ENCODE measurements around the gene NEMF.
"Not testable (repeated sequence)": the region's sequence is repeated elsewhere in the genome, so short reads cannot be mapped to it uniquely, and the experiment has no call there.

NEMF gene, protein sequence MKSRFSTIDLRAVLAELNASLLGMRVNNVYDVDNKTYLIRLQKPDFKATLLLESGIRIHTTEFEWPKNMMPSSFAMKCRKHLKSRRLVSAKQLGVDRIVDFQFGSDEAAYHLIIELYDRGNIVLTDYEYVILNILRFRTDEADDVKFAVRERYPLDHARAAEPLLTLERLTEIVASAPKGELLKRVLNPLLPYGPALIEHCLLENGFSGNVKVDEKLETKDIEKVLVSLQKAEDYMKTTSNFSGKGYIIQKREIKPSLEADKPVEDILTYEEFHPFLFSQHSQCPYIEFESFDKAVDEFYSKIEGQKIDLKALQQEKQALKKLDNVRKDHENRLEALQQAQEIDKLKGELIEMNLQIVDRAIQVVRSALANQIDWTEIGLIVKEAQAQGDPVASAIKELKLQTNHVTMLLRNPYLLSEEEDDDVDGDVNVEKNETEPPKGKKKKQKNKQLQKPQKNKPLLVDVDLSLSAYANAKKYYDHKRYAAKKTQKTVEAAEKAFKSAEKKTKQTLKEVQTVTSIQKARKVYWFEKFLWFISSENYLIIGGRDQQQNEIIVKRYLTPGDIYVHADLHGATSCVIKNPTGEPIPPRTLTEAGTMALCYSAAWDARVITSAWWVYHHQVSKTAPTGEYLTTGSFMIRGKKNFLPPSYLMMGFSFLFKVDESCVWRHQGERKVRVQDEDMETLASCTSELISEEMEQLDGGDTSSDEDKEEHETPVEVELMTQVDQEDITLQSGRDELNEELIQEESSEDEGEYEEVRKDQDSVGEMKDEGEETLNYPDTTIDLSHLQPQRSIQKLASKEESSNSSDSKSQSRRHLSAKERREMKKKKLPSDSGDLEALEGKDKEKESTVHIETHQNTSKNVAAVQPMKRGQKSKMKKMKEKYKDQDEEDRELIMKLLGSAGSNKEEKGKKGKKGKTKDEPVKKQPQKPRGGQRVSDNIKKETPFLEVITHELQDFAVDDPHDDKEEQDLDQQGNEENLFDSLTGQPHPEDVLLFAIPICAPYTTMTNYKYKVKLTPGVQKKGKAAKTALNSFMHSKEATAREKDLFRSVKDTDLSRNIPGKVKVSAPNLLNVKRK

DNA sequence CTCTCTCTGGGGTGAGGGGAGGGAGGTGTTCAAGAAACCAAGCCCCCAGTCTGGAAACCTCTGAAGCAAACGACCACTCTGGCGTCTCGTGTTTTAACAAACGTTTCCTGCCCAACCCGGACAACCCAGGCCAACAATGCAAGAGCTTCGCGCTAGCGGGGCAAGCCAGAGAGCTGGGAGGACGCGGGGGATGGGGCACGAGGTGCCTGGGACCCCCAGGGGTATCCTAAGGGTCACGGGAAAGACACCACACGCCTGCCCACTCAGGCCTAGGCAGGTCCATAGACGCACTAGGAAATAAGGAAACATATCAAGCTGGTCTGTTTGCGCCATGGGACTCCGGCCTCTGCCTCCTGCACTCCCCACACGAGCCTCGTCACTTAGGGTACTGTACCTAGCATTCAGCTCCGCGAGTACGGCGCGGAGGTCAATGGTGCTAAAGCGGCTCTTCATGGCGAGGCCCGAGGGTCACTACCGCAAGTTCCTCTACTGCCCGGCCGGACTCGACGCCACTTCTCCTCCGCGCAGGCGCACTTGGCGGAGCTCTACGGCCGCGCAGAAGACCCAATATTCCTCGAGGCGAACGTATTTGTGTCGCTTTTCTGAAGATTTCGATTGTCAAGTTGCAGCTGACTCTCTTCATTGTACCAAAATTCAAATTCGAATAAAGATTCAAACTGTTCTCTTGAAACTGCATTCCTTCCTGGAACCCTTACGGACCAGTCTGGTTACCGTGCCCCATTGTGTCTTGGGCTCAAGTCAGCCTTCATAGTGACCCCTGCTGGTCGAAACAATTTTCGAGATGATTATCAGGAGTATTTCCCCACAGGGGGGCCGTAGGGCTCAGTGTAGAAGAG lies at the start of gene NEMF:
NEMF (minus strand) TSS at position 488 of the 857 bp plus-strand sequence; CDS start at position 453, 35 bp downstream.
- peak; percentile 5 for DNase-seq

GRCh38 chr14:49900973-49901372 lies 48.4 kb upstream of the NEMF start:
- no peak for DNase-seq

- DNase-seq = no peak
Observed at GRCh38 chr14:49898485-49898884, 45.9 kb upstream of the NEMF start.

DNA sequence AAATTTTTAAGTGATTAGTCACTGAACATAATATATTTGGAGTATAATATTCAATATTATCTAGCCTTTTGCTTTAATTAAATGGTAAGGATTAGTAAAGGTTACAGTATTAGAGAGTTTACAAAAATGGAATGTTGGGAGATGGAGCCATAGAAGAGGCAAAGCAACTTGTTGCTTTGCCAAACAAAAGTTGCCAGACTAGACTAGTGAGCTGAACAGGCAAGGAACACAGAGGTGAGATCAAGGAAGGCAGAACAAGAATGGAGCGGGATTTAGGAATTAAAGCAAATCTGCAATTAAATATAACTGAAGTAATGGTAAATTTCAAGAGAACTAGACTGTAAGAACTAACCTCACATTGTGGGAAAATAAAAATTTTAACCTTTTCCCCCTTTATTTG lies 45.4 kb upstream of the NEMF start:
- DNase-seq = no peak

- DNase-seq = no peak
Observed at GRCh38 chr14:49897414-49897813, 44.8 kb upstream of the NEMF start.

DNA sequence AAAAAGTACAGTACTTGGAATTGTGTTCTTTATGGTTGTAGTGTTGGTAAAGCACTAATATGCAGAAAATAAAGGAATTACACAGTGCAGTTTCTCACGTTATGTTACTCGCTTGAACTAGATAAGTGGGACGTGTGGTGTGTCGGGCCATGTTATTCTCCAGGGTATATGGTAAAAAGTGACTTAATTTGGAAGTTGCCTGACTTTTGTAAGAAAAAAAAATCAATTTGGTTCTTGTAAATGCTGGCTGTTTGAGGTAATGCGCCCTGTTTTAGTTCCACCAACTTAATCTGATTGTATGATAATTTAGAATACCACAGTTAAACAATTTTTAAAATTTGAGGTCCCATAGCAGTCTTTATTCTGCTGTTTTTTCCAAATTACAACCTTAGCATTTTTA lies 44.4 kb upstream of the NEMF start:
- DNase-seq = no peak

DNA sequence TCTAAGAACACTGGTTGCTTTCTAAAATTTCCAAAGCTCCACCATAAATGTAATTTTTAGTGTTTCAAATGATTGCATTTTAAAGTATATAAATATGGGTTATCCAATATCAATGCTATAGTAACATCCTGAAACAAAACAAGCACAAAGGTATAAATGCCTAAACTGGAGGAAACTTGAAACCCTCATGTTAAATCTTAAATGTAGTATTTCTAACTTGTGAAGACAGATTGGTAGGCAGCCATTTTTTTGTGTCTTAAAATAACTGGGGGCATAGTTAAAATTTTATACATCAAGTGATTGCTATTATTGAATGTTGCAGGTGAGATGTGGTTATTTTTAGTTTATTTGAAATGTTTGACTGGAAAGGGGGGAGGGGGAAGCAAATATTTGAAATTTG lies 43.7 kb upstream of the NEMF start:
- DNase-seq = not testable (repeated sequence)

DNA sequence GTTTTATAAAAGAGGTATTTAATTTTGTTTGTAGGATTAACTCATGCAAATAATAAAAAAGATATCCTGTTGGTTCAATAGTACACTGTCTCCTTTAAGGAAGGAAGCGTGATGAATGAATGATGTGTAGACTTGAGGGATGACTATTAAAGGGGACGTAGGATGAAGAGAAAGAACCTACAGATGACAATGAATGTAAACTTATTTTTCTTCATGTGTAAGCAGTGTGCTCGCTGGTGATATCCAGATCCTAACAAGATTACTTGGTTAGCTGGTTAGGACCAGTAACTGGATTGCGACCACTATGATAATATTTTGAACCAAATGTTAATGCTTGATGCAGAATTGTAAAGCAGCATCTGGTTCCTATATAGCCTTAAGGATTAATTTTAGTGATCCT lies 42.9 kb upstream of the NEMF start:
- DNase-seq = no peak

DNA sequence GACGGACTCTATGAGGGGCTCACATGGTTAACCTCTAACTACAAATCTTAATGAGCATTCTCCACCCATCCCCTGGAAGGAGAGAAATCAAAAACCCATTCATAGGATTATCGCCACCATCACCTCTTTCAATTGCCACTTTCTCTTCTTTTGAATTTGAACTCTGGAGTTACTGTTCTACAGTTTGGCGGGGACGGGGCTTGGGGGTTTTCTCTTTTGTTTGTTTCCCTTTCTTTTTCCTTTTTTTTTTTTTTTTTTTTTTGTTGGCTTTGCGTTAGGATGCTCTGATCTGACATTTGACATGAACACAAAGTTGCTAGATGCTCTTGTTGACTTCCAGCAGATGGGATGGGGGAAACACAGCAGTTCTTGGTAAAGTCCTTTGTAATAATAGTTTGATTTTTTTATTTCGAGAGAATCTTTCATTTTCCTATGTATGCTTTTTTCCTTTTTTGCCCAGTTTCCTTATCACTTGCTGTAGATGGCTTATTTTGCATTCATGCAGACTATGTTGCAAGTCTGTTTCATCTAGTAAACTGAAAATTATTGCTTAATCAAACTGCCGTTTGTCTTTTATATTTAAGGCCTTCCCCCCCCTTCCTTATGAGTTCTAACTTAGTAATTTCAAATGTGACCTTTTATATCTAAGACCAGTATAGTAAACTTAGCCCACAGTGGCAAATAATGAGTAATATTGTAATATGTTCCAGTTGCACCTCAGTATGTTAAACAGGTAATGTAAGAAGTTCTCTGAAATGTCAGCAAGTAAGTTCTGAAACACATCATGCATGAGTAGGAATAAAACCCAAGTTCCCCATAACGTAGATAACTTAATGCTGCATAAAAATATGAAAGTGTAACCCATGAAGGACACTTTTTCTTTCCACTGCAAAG lies 41.9 kb upstream of the NEMF start:
- DNase-seq = not testable (repeated sequence)

- peak; percentile 39 for DNase-seq
Observed at GRCh38 chr14:49893309-49894213, 41.0 kb upstream of the NEMF start.

DNA sequence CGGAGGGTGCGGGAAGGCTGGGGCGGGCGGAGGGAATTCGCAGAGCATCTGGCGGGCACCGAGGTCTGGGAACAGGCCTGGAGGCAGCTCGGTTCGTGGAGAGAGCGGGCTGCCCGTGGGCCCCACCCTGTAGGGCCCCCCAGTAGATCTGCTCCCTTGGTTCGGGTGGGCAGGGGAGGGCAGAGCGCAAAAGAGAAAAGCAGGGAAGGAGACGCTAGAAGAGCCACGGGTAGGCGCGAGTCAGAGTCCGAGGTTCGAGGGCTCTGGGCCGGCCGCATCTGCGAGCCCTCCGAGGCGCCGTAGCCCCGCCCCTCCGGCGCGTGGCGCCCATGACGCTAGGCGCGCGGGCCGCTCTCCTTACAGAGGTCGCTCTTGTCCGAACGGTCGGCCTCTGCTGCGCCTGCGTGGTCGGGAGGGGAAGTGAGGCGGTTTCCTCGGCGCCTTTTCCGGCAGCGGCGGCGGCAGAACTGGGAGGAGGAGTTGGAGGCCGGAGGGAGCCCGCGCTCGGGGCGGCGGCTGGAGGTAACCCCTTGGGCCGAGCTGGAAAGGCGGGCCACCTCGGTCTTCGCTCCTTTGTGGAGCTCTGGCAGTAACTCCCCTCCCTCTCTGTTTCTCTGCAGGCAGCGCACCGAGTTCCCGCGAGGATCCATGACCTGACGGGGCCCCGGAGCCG lies 40.2 kb upstream of the NEMF start, which contains the start of gene ARF6:
ARF6 (plus strand) TSS at position 447 of the 673 bp plus-strand sequence. CDS start 655 bp downstream, outside the sequence.
- DNase-seq = peak; percentile 78

DNA sequence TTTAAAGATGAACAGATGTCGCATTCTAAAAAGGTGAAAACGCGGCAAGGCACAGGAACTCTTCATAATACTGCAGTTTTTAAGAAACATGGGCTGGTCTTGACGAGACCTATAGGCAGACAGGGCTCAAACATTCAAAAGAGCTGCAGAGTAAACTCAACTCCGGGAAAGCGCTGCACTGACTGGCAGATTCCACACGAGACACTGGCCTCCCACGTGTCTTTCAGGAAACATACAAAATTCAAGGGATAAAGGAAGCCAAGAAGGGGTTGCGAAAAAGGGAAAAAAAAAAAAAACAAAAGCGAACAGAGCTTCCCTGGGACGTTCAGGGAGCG lies 39.7 kb upstream of the NEMF start:
- DNase-seq = no peak

DNA sequence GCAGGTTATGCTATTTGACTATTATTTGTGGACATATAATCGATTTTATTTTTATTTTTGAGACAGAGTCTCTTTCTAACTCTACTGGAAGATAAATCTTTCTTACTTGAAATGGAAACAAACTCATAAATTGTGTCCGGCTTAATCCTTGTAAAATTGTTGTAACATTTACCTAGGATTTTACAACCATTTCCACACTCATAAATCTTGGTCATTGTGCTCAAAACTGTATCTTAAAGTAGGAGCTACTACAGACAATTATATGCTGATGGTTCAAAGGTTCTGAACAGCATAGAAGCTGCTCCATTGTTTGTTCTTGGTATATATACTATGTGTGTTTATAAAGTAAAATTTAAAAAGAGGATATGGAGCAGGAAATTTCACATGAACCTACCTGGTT lies 35.7 kb upstream of the NEMF start:
- no peak for DNase-seq

GRCh38 chr14:49886523-49886922 lies 33.9 kb upstream of the NEMF start:
- DNase-seq = no peak

DNA sequence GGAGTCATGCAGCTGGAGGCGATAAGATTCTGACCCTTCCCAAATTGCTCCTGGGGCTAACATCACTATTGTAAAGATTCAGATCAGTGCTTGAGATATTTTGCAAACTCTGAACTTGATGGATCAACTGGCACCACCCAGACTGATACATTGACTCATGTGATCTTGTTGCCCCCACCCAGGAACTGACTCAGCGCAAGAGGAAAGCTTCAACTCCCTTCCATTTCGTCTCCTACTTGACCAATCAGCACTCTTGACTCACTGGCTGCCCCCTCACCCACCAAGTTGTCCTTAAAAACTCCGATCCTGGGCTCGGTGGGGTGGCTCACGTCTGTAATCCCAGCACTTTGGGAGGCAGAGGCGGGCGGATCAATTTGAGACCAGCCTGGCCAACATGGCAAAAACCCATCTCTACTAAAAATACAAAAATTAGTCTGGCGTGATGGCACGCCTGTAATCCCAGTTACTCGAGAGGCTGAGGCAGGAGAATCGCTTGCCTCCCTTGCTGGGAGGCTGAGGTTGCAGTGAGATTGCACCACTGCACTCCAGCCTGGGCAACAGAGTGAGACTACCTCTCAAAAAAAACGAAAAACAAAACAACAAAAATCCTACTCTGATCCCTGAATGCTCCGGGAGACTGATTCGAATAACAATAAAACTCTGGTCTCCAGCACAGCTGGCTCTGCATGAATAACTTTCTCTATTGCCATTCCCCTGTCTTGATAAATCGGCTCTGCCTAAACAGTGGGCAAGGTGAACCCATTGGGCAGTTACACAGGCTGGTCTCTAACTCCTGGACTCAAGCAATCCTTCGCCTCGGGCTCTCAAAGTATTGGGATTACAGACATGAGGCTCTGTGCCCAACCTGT lies 30.5 kb upstream of the NEMF start:
- no peak for DNase-seq

GRCh38 chr14:49881350-49882001 lies 28.9 kb upstream of the NEMF start:
- DNase-seq = no peak

DNA sequence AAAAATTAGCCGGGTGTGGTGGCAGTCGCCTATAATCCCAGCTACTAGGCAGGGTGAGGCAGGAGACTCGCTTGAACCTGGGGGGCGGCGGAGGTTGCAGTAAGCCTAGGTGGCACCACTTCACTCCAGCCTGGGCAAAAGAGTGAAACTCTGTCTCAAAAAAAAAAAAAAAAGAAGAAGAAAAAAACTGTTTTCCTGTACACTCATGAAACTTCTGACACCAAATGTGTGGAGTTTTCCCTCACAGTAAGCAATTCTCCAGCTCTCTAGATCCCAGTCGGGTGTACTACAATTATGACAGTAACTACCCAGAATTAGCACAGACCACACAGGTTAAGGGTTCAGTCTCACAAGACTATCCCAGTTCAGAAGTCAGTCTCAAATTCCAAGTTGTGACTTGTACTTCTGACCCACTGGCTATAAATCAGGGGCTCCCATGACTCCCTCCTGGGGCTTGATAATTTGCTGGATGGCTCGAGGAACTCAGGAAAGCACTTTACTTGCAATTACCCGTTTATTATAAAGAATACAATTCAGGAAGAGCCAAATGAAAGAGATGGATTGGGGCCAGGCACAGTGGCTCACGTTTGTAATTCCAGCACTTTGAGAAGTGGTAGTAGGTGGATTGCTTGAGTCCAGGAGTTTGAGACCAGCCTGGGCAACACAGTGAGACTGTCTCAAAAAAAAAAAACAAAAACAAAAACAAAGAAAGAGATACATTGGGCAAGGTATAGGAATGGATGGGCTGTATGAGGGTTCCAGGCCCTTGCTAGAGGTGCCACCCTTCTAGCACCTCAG lies 27.9 kb upstream of the NEMF start:
- DNase-seq = no peak
